Fibroblast of lung (primary cell): Measurements from ENCODE around the gene TASP1. TPM values are rescaled to one million over a fixed set of nuclear protein-coding genes. Genes with fewer than 3 reads are reported as not detected.

Experiments
- DNase-seq, 2 donors: peaks; one replicate each; pipeline versions ENCODE4 v3.0.0 to v3.0.0-alpha.2; 2010; ENCODE audit warnings: low read depth in 2 of 2
- H2AFZ ChIP-seq: 2 replicates; pipeline ENCODE4 v1.5.1; 2012; ENCODE audit warnings: low read length, control low read depth, inconsistent platforms
- H3K27ac ChIP-seq: 2 replicates; pipeline ENCODE4 v1.5.1; 2011; ENCODE audit warnings: low read length, control low read depth; ENCODE audit not compliant: insufficient read depth
- H3K27me3 ChIP-seq: 2 replicates; pipeline ENCODE4 v1.5.1; 2011; ENCODE audit warnings: mild to moderate bottlenecking, low read length; ENCODE audit not compliant: control insufficient read depth, insufficient read depth
- H3K36me3 ChIP-seq: 2 replicates; pipeline ENCODE4 v1.5.1; 2011; ENCODE audit warnings: low read length; ENCODE audit not compliant: control insufficient read depth, insufficient read depth
- H3K4me1 ChIP-seq: 2 replicates; pipeline ENCODE4 v1.5.1; 2011; ENCODE audit warnings: low read length; ENCODE audit not compliant: control insufficient read depth, insufficient read depth; ENCODE audit errors: extremely low read depth
- H3K4me2 ChIP-seq: 2 replicates; pipeline ENCODE4 v1.5.1; 2011; ENCODE audit warnings: low read length, control low read depth; ENCODE audit not compliant: insufficient read depth; ENCODE audit errors: extremely low read depth
- H3K4me3 ChIP-seq, 4 experiments: fragments of 200-600 bp in 1 of 4; sonication (generic) in 1 of 4; replicated peaks in 1 of 4; 2 replicates each; pipeline ENCODE4 v1.5.1; 2011 to 2016; ENCODE audit warnings: low read length in 4 of 4, low read depth in 3 of 4, mild to moderate bottlenecking in 3 of 4, control low read depth in 2 of 4, inconsistent platforms in 1 of 4, mixed read lengths in 1 of 4; ENCODE audit not compliant: insufficient read depth in 1 of 4; ENCODE audit errors: control extremely low read depth in 1 of 4
- H3K79me2 ChIP-seq: 2 replicates; pipeline ENCODE4 v1.5.1; 2012; ENCODE audit warnings: mild to moderate bottlenecking, low read length, inconsistent platforms; ENCODE audit not compliant: control insufficient read depth, insufficient read depth
- H3K9ac ChIP-seq: 2 replicates; pipeline ENCODE4 v1.5.1; 2011; ENCODE audit warnings: mild to moderate bottlenecking, low read length, control low read depth; ENCODE audit not compliant: insufficient read depth
- H3K9me3 ChIP-seq: 2 replicates; pipeline ENCODE4 v1.5.1; 2012; ENCODE audit warnings: low read depth, low read length; ENCODE audit not compliant: control insufficient read depth, insufficient read depth
- H4K20me1 ChIP-seq: 2 replicates; pipeline ENCODE4 v1.5.1; 2011; ENCODE audit warnings: low read length; ENCODE audit not compliant: control insufficient read depth, insufficient read depth; ENCODE audit errors: extremely low read depth
- EZH2 ChIP-seq: IDR thresholded peaks from 2 replicates; pipeline ENCODE4 v1.5.1; 2012; ENCODE audit warnings: low read length, control low read depth, mild to moderate bottlenecking; ENCODE audit errors: missing control alignments
- polyA plus RNA-seq, 2 donors: library from polyadenylated mRNA; depleted of rRNA in 1 of 2; stranded (reverse) in 1 of 2; unstranded in 1 of 2; fragments of >200 nt; gene quantifications; 2 replicates each; pipeline ENCODE4 v1.2.1, GENCODE V29; 2011 to 2012; ENCODE audit warnings: missing spikeins in 1 of 2
- total RNA-seq: library from RNA; depleted of rRNA; stranded (reverse); fragments of >200 nt; gene quantifications from 2 replicates; pipeline ENCODE4 v1.2.1, GENCODE V29; 2014
- TF ChIP-seq, protein P1 (sequence below), 2 donors: IDR thresholded peaks in 1 of 2; conservative IDR thresholded peaks in 1 of 2; 1 replicate in 1 of 2; 2 replicates in 1 of 2; pipeline ENCODE4 v1.5.1; 2011 to 2012; ENCODE audit warnings: low read length in 2 of 2, control low read depth in 1 of 2, inconsistent platforms in 1 of 2, low read depth in 1 of 2, mild to moderate bottlenecking in 1 of 2

Gene TASP1
- total and polyA plus RNA-seq, 2 donors (not counting 1 experiment from before 2014, with no cell fraction given) = 6.3 to 13.6 TPM

DNA sequence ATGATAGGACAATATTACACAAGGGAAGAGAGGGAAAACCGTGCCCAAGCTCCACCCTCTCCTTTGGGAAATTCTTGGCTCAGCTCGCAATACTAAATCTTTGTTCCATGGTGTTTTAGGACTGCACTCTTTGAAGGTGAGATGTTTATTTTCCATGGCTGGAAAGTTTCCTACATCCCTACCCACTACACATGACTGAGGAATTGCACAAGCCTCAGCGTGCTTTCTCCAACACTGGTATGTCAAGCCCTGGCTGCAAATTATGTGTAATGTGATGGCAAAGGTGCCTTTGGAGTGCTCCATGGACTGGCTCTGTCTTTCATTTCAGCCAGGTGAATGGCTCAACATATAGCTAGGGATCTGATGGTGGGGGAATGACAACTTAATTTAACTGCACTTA, 283.3 kb downstream of the TASP1 start:
- Histone ChIP-seq H3K27me3 (no peaks in the 10 kb centered on the region), H3K36me3 (no peaks in the 10 kb centered on the region), H3K4me3 (no peak overlapping the region), H2AFZ (no peak overlapping the region), H4K20me1 (no peaks in the 10 kb centered on the region), H3K27ac (no peak overlapping the region), H3K4me1 (no peaks in the 10 kb centered on the region), H3K79me2 (no peaks in the 10 kb centered on the region), H3K9ac (no peak overlapping the region), H3K9me3 (no peaks in the 10 kb centered on the region), H3K4me2 (no peak overlapping the region)
- TF ChIP-seq, protein P1, sequence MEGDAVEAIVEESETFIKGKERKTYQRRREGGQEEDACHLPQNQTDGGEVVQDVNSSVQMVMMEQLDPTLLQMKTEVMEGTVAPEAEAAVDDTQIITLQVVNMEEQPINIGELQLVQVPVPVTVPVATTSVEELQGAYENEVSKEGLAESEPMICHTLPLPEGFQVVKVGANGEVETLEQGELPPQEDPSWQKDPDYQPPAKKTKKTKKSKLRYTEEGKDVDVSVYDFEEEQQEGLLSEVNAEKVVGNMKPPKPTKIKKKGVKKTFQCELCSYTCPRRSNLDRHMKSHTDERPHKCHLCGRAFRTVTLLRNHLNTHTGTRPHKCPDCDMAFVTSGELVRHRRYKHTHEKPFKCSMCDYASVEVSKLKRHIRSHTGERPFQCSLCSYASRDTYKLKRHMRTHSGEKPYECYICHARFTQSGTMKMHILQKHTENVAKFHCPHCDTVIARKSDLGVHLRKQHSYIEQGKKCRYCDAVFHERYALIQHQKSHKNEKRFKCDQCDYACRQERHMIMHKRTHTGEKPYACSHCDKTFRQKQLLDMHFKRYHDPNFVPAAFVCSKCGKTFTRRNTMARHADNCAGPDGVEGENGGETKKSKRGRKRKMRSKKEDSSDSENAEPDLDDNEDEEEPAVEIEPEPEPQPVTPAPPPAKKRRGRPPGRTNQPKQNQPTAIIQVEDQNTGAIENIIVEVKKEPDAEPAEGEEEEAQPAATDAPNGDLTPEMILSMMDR (conservative IDR thresholded peaks at IDR 0.05 in 1 of 2, IDR thresholded peaks at IDR 0.05 in 1 of 2; ENCODE audit: low read depth in 1 of 2, low read length in 2 of 2) = no peak
- TF ChIP-seq EZH2 = no peak
- DNase-seq = no peak

DNA sequence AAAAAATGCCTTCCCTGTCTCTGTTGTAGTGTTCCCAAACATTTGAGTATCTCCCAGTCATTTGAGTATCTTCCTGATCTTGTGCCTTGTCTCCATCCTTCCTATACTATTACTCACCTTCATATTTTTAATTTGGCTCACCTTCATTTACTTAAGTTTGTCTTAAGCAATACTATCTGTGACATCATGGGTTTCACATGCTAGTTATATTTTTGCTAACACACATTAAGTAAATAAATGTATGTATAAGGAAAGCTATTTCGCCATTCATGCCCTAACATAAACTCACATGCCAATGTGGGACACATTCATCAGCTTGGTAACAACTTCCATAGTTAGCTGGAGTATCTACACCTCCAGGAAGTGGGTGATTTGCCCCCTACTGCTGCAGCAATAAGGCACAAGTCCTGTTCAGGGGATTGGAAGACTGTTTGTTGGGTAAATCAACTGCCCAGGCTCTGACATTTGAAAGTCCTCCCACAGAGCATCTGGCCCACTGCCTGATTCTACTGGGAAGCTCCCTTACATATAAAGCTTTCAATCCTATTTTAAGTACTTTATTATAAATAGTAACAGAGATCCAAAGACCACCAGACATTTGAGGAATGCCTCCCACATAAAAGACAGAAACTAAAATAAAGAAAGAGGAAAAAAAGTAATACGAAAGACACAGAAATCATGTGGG, 285.3 kb downstream of the TASP1 start:
- DNase-seq = peak in 1 of 2 donors; percentile 20
- no peaks in the 10 kb centered on the region for H3K4me1 ChIP-seq
- H3K79me2 ChIP-seq = no peaks in the 10 kb centered on the region
- H3K4me3 ChIP-seq = no peak overlapping the region
- no peaks in the 10 kb centered on the region for H3K36me3 ChIP-seq
- H2AFZ ChIP-seq = no peak overlapping the region
- H3K9me3 ChIP-seq = no peaks in the 10 kb centered on the region
- TF ChIP-seq EZH2 = no peak
- TF ChIP-seq, protein P1 (conservative IDR thresholded peaks at IDR 0.05 in 1 of 2, IDR thresholded peaks at IDR 0.05 in 1 of 2; ENCODE audit: low read depth in 1 of 2, low read length in 2 of 2) = no peak
- no peak overlapping the region for H3K27ac ChIP-seq
- H3K27me3 ChIP-seq = no peaks in the 10 kb centered on the region
- no peak overlapping the region for H3K9ac ChIP-seq
- no peak overlapping the region for H3K4me2 ChIP-seq
- H4K20me1 ChIP-seq = no peaks in the 10 kb centered on the region

GRCh38 chr20:13349235-13349604, 289.5 kb downstream of the TASP1 start:
- Histone ChIP-seq H3K27ac (no peak overlapping the region), H3K9me3 (no peaks in the 10 kb centered on the region), H3K27me3 (no peaks in the 10 kb centered on the region), H3K4me1 (no peaks in the 10 kb centered on the region), H4K20me1 (no peaks in the 10 kb centered on the region), H3K4me2 (peak overlapping the region; percentile 23), H3K36me3 (no peaks in the 10 kb centered on the region), H3K79me2 (no peaks in the 10 kb centered on the region), H3K4me3 (peak overlapping the region in 2 of 4 experiments; percentile 5 to 39), H3K9ac (no peak overlapping the region), H2AFZ (no peak overlapping the region)
- TF ChIP-seq, protein P1 (conservative IDR thresholded peaks at IDR 0.05 in 1 of 2, IDR thresholded peaks at IDR 0.05 in 1 of 2; ENCODE audit: low read depth in 1 of 2, low read length in 2 of 2) = no peak
- no peak for TF ChIP-seq EZH2
- peak in 1 of 2 donors; percentile 63 for DNase-seq
